Activated CD4-positive, alpha-beta T cell treated with anti-CD3 and anti-CD28 coated beads, Interleukin-2, amount 50 U/mL, for 24 hours (primary cell): ENCODE results near the gene HS2ST1.
"Not testable (repeated sequence)": the region's sequence is repeated elsewhere in the genome, so short reads cannot be mapped to it uniquely, and the experiment has no call there.

ENCODE experiments used
- DNase-seq, 2 donors: peaks; one replicate each; pipeline ENCODE4 v3.0.0-alpha.2; 2020; ENCODE audit warnings: low read depth in 1 of 2, low spot score in 1 of 2

HS2ST1 gene

DNA sequence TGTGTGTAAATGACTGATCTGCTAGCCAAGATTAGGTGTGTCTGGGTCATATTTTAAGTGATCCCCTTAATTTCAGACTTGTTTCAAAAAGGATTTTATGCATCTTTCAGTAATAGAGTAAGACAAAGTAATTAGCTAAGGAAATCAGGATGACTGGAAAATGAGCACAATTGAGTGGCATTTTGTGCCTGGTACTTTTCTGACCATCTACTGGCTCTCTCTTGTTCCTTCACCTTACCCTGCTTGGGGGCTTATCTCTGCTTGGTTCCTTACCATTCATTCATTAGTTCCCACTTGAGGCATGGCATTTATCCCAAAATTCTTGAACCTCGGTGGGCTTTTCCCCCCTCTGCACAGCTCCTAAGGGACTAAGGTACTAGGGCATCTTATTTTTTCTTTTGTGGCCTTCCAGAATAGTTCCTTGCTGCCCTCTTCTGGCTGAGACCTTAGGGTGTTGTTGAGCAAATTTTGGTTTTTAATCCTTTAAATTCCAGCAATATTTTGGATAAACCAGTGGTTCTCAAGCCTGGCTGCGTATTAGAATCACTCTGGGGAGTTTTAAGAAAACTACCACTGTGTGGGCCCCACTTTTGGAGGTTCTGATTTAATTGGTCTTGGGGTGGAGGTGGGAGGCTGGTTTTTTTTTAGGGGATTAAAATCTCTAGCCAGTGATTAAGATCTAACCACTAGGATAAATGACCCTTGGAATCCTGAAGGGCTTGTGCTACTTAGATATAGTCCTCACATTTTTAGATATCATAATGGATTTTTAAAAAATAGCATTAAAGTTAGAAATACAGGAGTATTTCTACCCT is 50.8 kb downstream of the HS2ST1 start:
- no peak for DNase-seq

DNA sequence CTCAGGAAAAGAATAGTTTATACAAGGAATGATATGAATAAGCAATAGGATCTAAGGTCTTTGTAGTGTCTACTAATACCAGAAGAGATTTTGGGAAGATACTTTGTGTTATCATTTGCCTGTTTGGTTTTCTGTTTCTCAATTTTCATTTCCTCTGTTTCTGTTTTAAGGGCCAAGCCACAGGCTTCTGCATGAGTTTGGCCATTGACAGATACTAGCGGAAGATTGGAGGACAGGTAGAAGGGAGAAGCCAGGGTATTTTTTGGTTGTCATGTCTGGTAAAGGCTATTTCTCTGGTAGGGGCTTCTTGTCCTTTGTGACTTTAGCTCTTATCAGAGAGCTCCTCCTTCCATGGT is 51.4 kb downstream of the HS2ST1 start:
- DNase-seq = no peak

DNA sequence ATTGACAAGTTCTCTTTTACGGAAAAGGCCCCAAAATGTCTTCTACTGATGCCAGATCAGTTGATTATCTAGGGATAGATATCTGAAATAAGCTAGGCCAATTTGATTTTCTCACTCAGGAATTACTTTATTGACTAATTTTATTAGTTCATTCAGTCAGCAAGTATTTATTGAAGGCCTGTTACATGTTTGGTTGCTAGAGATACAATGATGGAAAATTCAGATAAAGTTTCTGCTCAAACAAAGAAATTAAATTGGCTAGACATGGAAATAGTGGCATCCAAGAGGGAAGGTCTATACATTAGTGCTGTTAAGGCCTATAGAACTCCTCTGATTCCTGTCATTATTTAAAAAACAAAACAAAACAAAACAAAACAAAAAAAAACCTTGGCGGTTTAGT is 56.5 kb downstream of the HS2ST1 start:
- DNase-seq = no peak

DNA sequence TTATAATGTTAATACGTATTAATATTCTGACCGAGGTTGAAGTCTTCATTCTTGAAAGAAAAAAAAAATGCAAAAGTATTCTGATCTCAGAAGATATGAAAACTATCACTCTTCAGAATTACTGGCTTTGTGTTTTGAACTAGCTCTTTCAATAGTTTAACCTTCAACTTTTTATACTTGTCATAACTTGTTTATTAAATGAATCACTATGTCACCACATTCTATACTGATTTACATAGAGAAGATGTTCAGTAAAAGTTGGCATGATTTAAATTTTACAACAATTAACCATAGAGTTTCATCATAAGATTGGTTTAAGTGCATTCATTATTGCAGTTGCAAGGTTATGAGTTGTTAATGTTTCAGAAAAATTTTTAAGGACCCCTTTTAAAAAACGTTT is 57.3 kb downstream of the HS2ST1 start:
- DNase-seq = no peak

DNA sequence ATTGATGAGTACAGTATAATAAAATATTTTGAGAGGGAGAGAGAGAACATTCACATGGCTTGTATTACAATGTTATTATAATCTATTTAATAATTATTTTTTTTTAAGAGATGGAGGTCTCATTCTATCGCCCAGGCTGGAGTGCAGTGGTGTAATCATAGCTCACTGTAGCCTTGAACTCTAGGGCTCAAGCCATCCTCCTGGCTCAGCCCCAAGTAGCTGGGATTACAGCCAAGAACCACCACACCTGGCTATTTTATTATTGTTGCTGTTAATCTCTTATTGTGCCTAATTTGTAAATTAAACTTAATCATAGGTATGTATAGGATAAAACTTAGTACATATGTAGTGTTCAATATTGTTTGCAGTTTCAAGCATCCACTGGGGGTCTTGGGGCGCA is 57.8 kb downstream of the HS2ST1 start:
- no peak for DNase-seq

DNA sequence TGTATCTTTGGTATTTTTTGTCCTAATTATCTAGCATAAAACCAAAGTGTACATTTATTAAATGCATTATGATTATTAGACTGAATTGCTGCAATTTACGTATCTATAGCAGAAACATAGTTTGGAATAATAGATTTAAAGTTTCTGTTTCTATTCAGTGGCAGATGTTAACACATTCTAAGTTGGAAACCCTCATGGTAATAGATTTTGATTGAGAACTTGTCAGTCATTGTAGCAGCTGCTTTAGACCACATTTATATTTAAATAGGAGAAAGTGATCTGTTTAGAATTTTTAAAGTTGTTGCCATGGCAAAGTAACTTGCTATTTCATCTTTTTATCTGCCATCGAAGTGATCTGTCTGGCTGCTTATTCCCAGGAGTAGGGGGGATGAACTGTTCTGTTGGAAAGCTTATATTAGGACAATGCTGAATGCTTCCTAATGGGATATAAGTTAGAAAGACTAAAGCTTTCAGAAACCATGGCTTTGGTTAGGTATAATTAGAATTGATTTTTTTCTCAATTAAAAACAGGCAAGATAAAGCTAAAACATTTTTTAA is 61.6 kb downstream of the HS2ST1 start:
- no peak for DNase-seq

DNA sequence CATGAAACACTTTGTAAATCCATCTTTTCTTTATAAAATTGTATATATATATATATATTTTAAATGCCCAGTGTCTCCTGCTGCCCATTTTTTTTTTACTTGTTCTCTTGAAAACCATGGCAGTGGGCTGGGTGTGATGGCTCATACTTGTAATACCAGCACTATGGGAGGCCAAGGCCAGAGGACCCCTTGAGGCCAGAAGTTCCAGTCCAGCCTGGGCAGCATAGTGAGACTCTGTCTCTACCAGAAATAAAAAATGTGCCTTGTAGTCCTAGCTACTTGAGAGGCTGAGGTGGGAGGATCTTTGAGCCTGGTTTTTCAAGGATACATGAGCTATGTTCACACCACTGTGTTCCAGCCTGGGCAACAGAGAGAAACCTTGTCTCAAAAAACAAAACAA is 62.2 kb downstream of the HS2ST1 start:
- DNase-seq = no peak

DNA sequence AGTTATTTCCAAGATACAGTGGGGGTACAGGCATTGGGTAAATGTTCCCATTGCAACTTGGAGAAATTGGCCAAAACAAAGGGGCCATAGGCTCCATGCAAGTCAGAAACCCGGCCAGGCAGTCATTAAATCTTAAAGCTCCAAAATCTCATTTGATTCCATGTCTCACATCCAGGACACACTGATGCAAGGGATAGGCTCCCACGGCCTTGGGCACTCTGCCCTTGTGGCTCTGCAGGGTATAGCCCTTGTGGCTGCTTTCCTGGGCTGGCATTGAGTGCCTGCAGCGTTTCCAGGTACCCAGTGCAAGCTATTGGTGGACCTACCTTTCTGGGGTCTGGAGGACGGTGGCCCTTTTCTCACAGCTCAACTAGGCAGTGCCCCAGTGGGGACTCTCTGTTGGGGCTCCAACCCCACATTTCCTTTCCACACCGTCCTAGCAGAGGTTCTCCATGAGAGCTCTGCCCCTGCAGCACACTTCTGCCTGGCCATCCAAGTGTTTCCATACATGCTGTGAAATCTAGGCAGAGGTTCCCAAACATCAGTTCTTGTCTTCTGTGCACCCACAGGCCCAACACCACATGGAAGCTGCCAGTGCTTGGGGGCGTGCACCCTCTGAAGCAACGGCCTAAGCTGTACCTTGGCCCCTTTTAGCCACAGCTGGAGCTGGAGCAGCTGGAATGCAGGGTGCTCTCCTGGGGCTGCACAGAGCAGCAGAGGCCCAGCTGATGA is 67.2 kb downstream of the HS2ST1 start:
- DNase-seq = no peak

DNA sequence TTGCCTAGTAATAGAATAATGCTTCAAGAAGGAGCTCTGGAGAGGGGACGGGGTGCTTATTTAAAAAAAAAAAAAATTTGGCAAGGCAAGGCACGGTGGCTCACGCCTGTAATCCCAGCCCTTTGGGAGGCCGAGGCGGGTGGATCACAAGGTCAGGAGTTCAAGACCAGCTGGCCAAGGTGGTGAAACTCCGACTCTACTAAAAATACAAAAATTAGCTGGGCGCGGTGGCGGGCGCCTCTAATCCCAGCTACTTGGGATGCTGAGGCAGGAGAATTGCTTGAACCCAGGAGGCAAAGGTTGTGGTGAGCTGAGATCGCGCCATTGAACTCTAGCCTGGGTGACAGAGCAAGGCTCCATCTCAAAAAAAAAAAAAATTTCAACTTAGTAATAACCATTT is 69.2 kb downstream of the HS2ST1 start:
- DNase-seq = not testable (repeated sequence)

DNA sequence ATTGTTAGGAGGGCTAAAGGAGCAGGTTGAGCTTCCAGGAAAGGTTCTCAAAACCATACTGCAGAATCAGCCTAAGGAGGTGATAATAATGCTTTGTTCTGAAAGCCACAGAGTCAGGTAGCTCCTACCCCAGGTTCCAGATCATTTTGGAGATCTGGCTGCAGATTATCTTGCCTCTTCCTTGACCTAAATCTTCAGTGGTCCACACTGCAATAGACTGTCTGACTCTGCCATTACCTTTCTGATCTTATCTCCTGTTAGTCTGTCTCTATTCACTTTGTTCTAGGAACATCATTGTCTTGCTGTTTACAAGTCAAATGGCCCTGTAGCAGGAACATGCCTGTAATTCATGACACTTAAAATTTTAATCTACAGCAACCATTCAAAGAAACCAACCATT is 73.0 kb downstream of the HS2ST1 start:
- DNase-seq = no peak

DNA sequence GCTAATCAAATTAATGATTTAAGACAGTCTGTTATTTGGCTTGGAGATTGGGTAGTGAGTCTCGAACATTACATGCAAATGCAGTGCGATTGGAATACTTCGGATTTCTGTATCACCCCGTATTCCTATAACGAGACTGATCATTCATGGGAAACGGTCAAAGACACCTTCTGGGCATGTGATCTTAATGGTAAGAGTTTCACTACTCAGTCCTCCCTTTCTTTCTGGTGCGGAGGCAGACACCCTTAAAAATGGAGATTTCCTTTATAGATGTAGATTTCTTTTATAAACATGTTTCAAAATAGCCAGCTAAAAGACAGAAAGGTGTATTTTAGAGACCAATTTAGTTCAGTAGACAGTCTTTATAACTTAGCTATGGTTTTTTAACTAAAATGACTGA is 74.4 kb downstream of the HS2ST1 start:
- no peak for DNase-seq

DNA sequence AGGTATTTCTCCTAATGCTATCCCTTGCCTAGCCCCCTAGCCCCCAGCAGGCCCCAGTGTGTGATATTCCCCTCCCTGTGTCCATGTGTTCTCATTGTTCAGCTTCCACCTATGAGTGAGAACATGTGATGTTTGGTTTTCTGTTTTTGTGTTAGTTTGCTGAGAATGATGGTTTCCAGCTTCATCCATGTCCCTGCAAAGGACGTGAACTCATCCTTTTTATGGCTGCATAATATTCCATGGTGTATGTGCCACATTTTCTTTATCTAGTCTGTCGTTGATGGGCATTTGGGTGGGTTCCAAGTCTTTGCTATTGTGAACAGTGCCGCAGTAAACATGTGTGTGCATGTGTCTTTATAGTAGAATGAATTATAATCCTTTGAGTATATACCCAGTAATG is 75.3 kb downstream of the HS2ST1 start:
- not testable (repeated sequence) for DNase-seq

DNA sequence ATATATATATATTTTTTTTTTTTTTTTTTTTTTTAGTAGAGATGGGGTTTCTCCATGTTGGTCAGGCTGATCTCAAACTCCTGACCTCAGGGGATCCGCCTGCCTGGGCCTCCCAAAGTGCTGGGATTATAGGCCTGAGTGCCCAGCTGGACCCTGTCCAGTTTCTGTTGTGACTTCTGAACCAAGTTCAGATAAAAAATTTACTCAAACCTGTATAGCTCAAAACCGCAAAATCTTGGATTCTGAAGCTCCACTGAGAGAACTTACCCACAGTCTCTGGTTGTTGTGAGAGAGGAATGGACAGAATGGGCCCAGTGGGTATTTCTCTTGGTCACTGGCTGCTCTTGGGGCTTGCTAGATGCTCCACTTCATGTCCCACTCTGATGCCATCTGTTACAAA is 76.4 kb downstream of the HS2ST1 start:
- DNase-seq = no peak

DNA sequence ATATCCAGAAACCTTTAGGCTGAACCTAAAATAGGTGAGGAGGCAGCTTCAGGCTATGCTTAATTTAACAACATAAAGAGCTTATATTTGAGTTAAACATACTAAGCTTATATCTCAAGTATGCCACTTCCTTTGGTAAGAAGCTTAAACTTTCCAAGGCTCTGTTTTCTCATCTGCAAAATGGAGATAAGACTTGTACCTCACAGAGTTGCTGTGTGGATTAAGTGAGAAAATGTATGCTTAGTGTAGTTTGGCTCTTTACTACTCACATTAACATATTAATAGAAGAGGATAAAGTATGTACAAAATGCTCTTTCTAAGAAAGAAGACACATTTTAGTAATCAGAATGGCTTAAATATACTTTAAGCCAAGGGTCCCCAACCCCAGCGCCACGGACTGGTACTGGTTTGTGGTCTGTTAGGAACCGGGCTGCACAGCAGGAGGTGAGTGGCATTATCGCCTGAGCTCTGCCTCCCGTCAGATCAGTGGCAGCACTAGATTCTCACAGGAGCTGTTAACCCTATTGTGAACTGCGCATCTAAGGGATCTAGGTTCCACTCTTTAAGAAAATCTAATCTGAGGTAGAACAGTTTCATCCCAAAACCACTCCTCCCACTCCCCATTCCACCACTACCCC is 77.2 kb downstream of the HS2ST1 start:
- DNase-seq = no peak

DNA sequence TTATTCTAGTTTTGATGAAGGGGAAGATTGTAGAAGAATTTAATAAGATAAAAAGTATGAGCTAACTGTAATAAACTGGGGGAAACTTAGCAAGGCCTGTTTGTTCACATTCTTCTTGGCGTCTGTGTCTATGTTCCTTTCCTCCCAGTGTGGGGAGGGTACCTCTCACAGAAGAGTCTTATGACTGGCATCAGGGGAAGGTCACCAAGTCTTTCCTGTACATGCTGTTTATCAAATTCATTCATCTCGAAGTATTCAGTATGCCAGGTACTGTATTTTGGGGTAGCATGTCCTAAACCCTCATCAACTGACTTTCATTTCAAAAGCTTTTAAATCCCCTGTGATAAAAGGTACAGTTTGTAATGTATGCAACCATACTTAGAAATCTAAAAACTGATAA is 78.4 kb downstream of the HS2ST1 start:
- no peak for DNase-seq

DNA sequence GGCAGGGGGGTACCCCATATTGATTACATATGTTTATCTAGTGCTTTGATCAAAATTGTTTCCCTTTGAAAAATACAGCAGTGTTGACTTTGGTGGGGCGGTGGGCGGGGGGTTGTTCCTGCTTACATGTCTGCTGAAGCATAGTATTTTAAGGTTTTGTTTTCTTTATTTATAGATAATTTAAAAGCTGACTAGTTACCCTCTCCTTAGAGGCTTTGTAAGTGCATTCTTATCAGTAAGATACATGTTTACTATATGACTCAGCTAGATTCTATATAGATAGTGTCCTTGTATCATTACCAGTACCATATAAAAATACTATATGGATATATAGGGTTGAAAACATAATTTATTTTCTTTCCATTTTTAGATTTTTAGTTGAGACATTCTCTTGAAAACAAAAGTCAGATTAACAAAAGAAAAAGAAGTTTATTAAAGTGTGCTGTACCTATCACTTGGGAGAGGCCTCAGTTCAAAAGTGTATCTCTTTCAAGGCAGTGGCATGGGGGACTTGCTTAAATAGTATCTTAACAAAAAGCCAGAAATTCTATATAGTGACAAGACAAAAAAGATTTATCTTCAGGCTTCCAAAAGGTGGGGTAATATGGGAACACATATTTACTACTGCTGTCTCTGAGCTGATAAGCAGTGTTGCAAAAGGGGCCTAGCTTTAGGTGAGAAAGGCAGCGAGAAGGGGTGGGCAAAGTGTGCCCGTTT is 79.0 kb downstream of the HS2ST1 start:
- DNase-seq = no peak

DNA sequence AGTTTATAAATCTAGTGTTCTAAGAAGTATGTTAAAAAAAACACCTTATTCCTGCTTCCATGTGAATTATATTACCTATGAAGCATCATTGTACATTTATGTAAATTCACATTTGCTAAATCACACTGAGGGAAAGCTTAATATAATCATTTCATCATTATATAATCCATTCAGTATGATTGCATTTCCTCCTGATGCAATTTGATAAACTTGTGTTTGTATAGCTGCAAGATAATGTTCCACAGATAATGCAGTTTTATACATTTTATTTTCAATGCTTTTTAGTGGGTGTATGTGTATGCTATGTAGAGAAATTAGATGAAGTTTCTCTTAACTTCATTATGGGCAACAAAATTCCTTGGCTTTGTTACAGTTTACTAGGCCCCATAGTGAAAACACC is 79.6 kb downstream of the HS2ST1 start:
- DNase-seq = no peak

DNA sequence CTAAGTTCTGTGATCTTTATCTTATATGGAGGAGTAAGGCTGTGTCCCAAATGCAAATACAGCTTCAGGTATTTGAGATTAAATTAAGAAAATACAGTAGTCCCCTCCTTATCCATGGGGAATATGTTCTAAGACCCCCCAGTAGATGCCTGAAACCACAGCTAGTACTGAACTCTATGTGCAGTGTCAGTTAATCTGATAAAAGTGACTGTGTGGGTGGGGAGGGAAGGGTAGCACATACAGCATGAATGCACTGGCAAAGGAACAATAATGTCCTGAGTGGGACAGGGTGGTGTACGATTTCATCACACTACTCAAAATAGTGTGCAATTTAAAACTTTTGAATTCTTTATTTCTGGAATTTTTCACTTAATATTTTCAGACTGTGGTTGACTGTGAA is 83.1 kb downstream of the HS2ST1 start:
- DNase-seq = no peak

DNA sequence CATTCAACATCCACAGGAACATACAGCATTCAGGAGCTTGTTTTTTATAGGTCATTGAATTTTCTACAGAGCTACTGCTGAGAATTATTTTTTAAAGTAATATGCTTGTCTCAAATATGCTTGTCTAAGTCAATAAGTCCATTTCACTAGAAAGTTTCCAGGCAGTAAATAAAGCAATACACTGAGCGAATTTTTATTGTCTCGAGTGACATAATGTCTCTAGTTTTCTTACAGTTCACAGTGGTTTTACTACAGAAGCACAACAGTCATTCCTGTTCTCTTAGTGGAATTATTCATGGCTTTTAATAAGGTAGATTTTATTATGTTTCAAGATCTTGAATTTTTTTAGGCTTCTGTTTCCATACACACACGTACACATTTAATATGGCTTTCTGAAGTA is 83.8 kb downstream of the HS2ST1 start:
- no peak for DNase-seq

DNA sequence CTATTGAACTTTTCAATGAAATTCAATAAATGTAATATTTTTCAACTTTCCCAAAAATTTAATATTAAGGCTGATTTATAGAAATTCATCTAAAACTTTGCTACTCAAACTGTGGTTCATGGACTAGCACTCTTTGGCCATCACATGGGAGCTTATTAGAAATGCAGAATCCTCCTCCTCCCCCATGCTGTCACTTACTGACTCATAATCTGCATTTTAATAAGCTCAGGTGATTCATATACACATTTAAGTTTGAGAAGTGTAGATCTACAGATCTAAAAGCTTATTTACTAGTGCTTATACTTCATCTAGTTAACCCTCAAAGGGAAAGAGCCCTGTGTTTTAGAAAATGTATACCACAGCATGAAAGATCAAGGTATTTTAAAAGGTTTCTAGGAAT is 84.3 kb downstream of the HS2ST1 start:
- no peak for DNase-seq

DNA sequence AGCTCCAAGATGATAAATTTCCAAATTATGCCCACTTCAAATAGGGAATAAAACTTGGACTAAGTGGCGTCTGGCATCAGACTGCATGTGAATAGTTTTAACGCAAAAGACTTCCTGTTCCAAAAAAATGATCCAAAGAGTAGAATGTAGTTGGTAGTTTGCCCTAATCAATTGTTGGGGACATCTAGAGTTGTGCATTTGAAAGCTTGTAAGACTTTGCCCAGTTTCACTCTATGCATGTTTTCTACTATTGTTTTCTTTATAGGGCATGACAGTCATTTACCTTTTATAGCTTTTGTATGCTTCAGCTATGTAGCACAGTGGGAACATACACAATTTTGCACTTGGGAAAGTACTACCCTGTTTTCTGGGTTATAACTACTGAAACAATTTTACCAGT is 86.0 kb downstream of the HS2ST1 start:
- DNase-seq = no peak
